NCI-H460 (cell line): ENCODE results near the gene RABEP1. TPM values are rescaled to one million over a fixed set of nuclear protein-coding genes. Genes with fewer than 3 reads are reported as not detected.

Experiments used
- DNase-seq: peaks from one replicate; pipeline ENCODE4 v3.0.0-alpha.2; 2016; ENCODE audit warnings: low read depth; ENCODE audit errors: extremely low read depth
- total RNA-seq: library from RNA; depleted of rRNA; stranded (reverse); fragments of >200 nt; shearing (Covaris generic); gene quantifications from 2 replicates; pipeline ENCODE4 v1.2.3, GENCODE V29; 2014

Gene RABEP1
- total RNA-seq, 1 experiment from 2014 or later: 54.2 TPM

- no peak for DNase-seq
Measured at GRCh38 chr17:5355421-5356129, 73.5 kb downstream of the RABEP1 start.

- DNase-seq: no peak
Measured at GRCh38 chr17:5361426-5361825, 79.3 kb downstream of the RABEP1 start.

- no peak for DNase-seq
Measured at GRCh38 chr17:5362162-5362811, 80.2 kb downstream of the RABEP1 start.

GRCh38 chr17:5364156-5364555 lies 82.1 kb downstream of the RABEP1 start:
- DNase-seq: no peak

- DNase-seq: no peak
Measured at GRCh38 chr17:5364696-5365095, 82.6 kb downstream of the RABEP1 start.

- DNase-seq: no peak
Measured at GRCh38 chr17:5365831-5366230, 83.7 kb downstream of the RABEP1 start.

GRCh38 chr17:5370411-5370810 lies 88.3 kb downstream of the RABEP1 start:
- DNase-seq: no peak

- DNase-seq: no peak
Measured at GRCh38 chr17:5373112-5373511, 91.0 kb downstream of the RABEP1 start.

GRCh38 chr17:5378566-5379207 lies 96.6 kb downstream of the RABEP1 start:
- no peak for DNase-seq

- DNase-seq: no peak
Measured at GRCh38 chr17:5379351-5380107, 97.4 kb downstream of the RABEP1 start.

- no peak for DNase-seq
Measured at GRCh38 chr17:5380491-5381135, 98.5 kb downstream of the RABEP1 start.

GRCh38 chr17:5381542-5381941 lies 99.5 kb downstream of the RABEP1 start:
- no peak for DNase-seq

- no peak for DNase-seq
Measured at GRCh38 chr17:5391678-5392077, 109.6 kb downstream of the RABEP1 start.

GRCh38 chr17:5396612-5397011 lies 114.5 kb downstream of the RABEP1 start:
- DNase-seq: no peak

GRCh38 chr17:5399767-5400166 lies 117.7 kb downstream of the RABEP1 start:
- no peak for DNase-seq

GRCh38 chr17:5405400-5405799 lies 123.3 kb downstream of the RABEP1 start:
- DNase-seq: no peak

GRCh38 chr17:5408186-5408585 lies 126.1 kb downstream of the RABEP1 start:
- no peak for DNase-seq

- no peak for DNase-seq
Measured at GRCh38 chr17:5410594-5411272, 128.6 kb downstream of the RABEP1 start.

GRCh38 chr17:5413682-5414081 lies 131.6 kb downstream of the RABEP1 start:
- peak; percentile 90 for DNase-seq

- DNase-seq: no peak
Measured at GRCh38 chr17:5416901-5417300, 134.8 kb downstream of the RABEP1 start.
